ENCODE data around the gene FOSL2.

FOSL2 gene

DNA sequence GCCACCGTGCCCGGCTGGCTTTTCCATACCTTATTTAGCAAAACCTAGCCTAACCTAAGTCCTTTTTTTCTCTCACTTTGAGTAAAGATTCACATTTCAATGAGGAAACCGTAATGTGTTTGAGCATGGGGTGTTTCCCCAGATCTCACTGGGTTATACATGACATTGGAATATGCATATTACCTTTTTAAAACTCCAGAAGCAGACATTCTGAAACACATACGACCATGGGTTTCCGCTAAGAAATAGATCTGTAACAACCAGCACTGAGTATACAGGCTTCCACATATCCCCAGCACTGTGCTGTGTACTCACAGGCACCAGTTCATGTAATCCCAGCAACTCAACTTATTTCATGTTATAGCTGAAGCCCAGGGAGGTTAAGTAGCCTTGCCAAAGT lies 41.0 kb upstream of the FOSL2 start (continued):
- TF ChIP-seq ZNF433 (tag by site-specific recombination; IDR thresholded peaks at IDR 0.05; ENCODE audit: low read depth) (no peak), ZNF2 (tag by site-specific recombination; IDR thresholded peaks at IDR 0.05) (no peak), ZNF37A (tag by site-specific recombination; IDR thresholded peaks at IDR 0.05) (no peak), FEZF1 (tag by site-specific recombination; IDR thresholded peaks at IDR 0.05) (no peak), ZNF600 (tag by site-specific recombination; IDR thresholded peaks at IDR 0.05) (no peak), ZNF26 (tag by site-specific recombination; IDR thresholded peaks at IDR 0.05) (no peak)

- Histone ChIP-seq H3K27ac (ENCODE audit: extremely low read depth, low read depth, low read length) (no peak overlapping the region), H3K4me3 (ENCODE audit: low read depth, low read length) (no peak overlapping the region), H3K4me1 (ENCODE audit: control insufficient read depth, insufficient read depth, low read length) (no peaks in the 10 kb centered on the region), H3K9me3 (ENCODE audit: control insufficient read depth, insufficient read depth, low read depth, low read length) (no peaks in the 10 kb centered on the region), H3K36me3 (ENCODE audit: control insufficient read depth in 2 of 2, insufficient read depth in 1 of 2, low read length in 2 of 2) (no peaks in the 10 kb centered on the region)
- POLR2A ChIA-PET: no interaction called here
- CTCF ChIA-PET: interaction anchor here (0.7 kb wide), 1 partner anchor 197 kb away, joined by 3 read pairs; no protein-coding TSS in a partner anchor
- TF ChIP-seq ZNF626 (tag by site-specific recombination; IDR thresholded peaks at IDR 0.05) (no peak), ZEB2 (tag by site-specific recombination; IDR thresholded peaks at IDR 0.05) (no peak), ZNF140 (tag by site-specific recombination; IDR thresholded peaks at IDR 0.05) (no peak), GLIS1 (tag by site-specific recombination; IDR thresholded peaks at IDR 0.05) (peak; percentile 36; the same call in 1 of the 2 replicates)
Observed at GRCh38 chr2:28352104-28352503, 40.6 kb upstream of the FOSL2 start.

- Histone ChIP-seq H3K36me3 (ENCODE audit: control insufficient read depth in 2 of 2, insufficient read depth in 1 of 2, low read length in 2 of 2) (no peaks in the 10 kb centered on the region), H3K4me1 (ENCODE audit: control insufficient read depth, insufficient read depth, low read length) (no peaks in the 10 kb centered on the region), H3K27ac (ENCODE audit: extremely low read depth, low read depth, low read length) (no peak overlapping the region), H3K4me3 (ENCODE audit: low read depth, low read length) (no peak overlapping the region), H3K9me3 (ENCODE audit: control insufficient read depth, insufficient read depth, low read depth, low read length) (no peaks in the 10 kb centered on the region)
- POLR2A ChIA-PET: no interaction called here
- CTCF ChIA-PET: interaction anchor here (0.7 kb wide), 1 partner anchor 197 kb away, joined by 3 read pairs; no protein-coding TSS in a partner anchor
- TF ChIP-seq ZNF341 (tag by site-specific recombination; IDR thresholded peaks at IDR 0.05; ENCODE audit: low read depth): no peak
- no peak for TF ChIP-seq ZNF311 (tag by site-specific recombination; IDR thresholded peaks at IDR 0.05; ENCODE audit: borderline replicate concordance)
- TF ChIP-seq, protein P1, sequence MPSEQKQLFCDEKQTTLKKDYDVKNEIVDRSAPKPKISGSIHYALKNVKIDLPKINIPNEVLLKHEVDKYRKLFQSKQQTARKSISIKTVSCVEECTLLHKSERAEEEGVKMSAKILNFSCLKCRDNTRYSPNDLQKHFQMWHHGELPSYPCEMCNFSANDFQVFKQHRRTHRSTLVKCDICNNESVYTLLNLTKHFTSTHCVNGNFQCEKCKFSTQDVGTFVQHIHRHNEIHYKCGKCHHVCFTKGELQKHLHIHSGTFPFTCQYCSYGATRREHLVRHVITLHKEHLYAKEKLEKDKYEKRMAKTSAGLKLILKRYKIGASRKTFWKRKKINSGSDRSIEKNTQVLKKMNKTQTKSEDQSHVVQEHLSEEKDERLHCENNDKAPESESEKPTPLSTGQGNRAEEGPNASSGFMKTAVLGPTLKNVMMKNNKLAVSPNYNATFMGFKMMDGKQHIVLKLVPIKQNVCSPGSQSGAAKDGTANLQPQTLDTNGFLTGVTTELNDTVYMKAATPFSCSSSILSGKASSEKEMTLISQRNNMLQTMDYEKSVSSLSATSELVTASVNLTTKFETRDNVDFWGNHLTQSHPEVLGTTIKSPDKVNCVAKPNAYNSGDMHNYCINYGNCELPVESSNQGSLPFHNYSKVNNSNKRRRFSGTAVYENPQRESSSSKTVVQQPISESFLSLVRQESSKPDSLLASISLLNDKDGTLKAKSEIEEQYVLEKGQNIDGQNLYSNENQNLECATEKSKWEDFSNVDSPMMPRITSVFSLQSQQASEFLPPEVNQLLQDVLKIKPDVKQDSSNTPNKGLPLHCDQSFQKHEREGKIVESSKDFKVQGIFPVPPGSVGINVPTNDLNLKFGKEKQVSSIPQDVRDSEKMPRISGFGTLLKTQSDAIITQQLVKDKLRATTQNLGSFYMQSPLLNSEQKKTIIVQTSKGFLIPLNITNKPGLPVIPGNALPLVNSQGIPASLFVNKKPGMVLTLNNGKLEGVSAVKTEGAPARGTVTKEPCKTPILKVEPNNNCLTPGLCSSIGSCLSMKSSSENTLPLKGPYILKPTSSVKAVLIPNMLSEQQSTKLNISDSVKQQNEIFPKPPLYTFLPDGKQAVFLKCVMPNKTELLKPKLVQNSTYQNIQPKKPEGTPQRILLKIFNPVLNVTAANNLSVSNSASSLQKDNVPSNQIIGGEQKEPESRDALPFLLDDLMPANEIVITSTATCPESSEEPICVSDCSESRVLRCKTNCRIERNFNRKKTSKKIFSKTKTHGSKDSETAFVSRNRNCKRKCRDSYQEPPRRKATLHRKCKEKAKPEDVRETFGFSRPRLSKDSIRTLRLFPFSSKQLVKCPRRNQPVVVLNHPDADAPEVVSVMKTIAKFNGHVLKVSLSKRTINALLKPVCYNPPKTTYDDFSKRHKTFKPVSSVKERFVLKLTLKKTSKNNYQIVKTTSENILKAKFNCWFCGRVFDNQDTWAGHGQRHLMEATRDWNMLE (tag by site-specific recombination; conservative IDR thresholded peaks at IDR 0.05; ENCODE audit: low read depth): no peak
- TF ChIP-seq TCF7L2 (IDR thresholded peaks at IDR 0.05; ENCODE audit: borderline replicate concordance, low read depth, low read length): no peak
- no peak for TF ChIP-seq ZNF398 (tag by site-specific recombination; IDR thresholded peaks at IDR 0.05)
- no peak for TF ChIP-seq OVOL3 (tag by site-specific recombination; IDR thresholded peaks at IDR 0.05)
- TF ChIP-seq ZNF548 (tag by site-specific recombination; IDR thresholded peaks at IDR 0.05): no peak
- TF ChIP-seq ZNF19 (tag by site-specific recombination; IDR thresholded peaks at IDR 0.05; ENCODE audit: low read depth): no peak
- TF ChIP-seq, protein P2, sequence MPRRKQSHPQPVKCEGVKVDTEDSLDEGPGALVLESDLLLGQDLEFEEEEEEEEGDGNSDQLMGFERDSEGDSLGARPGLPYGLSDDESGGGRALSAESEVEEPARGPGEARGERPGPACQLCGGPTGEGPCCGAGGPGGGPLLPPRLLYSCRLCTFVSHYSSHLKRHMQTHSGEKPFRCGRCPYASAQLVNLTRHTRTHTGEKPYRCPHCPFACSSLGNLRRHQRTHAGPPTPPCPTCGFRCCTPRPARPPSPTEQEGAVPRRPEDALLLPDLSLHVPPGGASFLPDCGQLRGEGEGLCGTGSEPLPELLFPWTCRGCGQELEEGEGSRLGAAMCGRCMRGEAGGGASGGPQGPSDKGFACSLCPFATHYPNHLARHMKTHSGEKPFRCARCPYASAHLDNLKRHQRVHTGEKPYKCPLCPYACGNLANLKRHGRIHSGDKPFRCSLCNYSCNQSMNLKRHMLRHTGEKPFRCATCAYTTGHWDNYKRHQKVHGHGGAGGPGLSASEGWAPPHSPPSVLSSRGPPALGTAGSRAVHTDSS (tag by site-specific recombination; IDR thresholded peaks at IDR 0.05): no peak
- TF ChIP-seq ZNF133 (tag by site-specific recombination; IDR thresholded peaks at IDR 0.05): no peak
- TF ChIP-seq ZNF610 (tag by site-specific recombination; IDR thresholded peaks at IDR 0.05; ENCODE audit: borderline replicate concordance): no peak
- no peak for TF ChIP-seq ZNF416 (tag by site-specific recombination; IDR thresholded peaks at IDR 0.05)
- no peak for TF ChIP-seq TRIM28 (IDR thresholded peaks at IDR 0.05; ENCODE audit: borderline replicate concordance, low read length)
- TF ChIP-seq ZBTB17 (tag by site-specific recombination; IDR thresholded peaks at IDR 0.05): no peak
- no peak for TF ChIP-seq ZNF660 (tag by site-specific recombination; IDR thresholded peaks at IDR 0.05)
Observed at GRCh38 chr2:28352610-28353195, 40.0 kb upstream of the FOSL2 start.

Data from HEK293 (cell line).